Renal cortical epithelial cell (primary cell): Measurements from ENCODE around the gene GPC3. TPM values are rescaled to one million over a fixed set of nuclear protein-coding genes. Genes with fewer than 3 reads are reported as not detected.
"Not testable (repeated sequence)": the region's sequence is repeated elsewhere in the genome, so short reads cannot be mapped to it uniquely, and the experiment has no call there.

Experiments
- DNase-seq: peaks from one replicate; pipeline ENCODE4 v3.0.0-alpha.2; 2011; ENCODE audit warnings: low read depth
- total RNA-seq: library from RNA; depleted of rRNA; stranded (reverse); fragments of >200 nt; gene quantifications from 2 replicates; pipeline ENCODE4 v1.2.3, GENCODE V29; 2014

The GPC3 gene
- total RNA-seq, 1 donor from 2014 or later = 1.8 TPM

DNA sequence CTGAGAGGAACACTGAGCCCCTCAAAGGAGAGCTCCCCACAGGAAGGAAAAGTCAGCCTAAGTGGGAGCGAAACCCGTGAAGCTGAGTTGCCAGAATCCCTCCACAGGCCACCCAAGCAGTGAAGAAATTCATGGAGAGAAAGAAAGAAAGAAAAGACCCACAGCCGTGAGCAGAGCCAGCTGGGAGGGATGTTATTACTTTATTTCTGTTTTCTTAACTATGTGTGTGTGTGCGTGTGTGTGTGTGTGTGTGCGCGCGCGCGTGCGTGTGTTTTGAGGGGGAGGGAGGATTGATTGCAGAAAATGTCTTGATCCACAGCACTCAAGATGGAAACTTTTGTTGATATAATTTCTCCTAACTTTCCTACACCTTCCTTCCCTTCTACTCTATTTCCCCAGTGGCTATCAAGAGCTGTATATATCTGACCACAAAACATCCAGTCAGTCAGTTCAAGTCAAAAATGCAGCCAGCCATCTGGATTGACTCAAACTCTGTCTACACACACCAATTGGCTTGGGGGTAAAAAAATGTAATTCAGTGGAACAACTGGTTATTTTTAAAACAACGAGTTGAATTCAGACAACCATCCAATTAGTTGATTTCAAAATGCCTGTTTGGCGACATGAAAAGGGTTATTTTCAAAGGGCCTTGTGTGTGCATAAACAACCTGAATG, 13.8 kb upstream of the GPC3 start:
- DNase-seq = no peak

DNA sequence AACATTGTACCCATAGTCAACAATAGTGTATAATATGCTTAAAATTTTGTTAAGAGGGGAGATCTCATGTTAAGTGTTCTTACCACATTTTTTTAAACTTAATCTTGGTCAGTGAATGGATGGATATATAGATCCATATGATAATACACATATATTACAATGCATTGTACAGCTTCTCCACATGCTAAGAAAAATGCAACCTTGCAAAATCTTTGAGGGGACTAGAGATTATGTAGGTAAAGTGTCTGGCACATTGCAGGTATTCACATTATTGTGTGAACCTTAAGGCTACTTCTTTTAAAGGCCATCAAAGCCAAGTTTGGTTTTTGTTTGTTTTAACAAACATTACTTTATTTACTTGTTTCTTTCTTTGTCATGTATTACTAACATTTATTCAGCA, 10.4 kb upstream of the GPC3 start:
- no peak for DNase-seq

DNA sequence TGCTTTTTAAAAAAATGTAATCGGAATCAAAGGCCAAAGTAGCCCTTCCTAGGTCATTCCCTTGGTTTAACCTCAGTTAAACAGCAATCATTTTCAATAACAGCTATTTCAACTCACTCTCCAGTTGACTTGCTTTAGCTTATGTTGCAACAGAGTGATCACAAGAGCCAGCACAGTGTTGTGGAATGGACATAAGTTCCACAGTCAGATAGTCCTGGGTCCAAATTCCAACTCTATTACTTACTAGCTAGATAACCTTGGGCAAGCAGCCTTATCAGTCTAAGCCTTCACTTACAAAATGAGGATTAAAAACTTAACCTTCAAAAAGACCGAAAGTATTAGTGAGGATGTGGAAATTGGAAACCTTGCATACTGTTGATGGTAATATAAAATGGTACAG, 9.2 kb upstream of the GPC3 start:
- peak; percentile 13 for DNase-seq

DNA sequence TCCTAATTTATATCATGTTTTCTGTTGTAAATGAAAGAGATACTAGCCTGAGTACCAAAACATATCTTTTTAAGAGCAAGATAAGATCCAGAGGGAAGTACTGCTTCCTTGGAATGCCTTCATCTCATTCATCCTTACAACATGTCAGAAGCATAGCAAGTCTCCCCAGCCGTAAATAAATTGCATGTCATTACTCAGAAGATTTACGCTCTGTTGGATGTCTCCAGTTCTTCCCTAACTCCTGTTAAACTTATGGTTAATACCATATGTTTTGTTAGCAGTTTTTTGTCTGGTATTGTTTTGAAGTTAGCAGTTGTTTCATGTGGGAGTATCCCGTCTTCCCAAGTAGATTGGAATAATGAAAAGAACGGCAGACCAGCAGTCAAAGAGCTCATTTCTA, 7.5 kb upstream of the GPC3 start:
- DNase-seq = no peak

DNA sequence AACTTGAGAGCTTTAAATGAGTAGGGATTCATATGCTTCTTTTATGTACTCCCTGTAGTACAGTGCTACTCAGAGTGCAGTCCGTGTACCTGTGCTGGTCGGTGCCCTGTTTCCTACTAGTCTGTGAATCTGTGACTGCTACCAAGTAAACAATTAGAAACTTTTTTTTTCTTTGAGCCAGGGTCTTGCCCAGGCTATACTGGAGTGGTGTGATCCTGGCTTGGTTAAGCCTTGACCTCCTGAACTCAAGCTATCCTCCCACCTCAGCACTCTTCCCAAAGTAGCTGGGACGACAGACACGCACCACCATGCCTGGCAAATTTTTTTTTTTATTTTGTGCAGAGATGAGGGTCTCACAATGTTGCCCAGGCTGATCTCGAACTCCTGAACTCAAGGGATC, 6.4 kb upstream of the GPC3 start:
- DNase-seq = no peak

DNA sequence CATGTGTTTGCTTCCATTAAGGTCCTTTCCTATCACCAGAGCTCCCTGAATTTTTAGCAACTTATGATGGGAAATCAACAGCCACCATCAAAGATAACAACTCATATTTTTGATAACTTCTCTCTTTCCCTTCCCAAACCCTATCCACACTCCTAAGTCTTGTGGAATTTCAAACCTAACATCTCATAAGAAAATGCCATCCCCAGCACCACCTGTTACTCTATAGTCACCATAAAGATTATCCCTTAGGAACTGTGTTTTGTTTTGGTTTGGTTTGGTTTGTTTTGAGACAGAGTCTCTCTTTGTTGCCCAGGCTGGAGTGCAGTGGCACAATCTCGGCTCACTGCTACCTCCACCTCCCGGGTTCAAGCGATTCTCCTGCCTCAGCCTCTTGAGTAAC, 5.7 kb upstream of the GPC3 start:
- DNase-seq = not testable (repeated sequence)

DNA sequence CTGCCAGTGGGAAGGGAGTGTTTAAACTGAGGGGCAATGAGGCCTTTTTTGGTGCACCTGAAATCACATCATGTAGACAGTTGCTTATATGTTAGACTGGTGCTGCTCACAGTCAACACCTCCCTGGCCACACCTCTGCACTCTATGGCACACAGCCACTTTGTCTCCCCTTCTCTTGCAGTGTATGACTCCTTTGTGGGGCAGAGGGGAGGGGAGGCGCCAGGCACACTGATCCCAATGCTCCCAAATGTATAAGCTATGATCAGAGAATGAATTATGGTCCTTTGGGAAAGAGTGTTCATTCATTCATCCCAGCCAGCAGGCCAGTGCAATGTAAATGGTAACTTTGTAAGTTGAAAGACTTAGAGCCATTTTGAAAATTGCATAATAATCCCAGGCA, 4.6 kb upstream of the GPC3 start:
- no peak for DNase-seq

DNA sequence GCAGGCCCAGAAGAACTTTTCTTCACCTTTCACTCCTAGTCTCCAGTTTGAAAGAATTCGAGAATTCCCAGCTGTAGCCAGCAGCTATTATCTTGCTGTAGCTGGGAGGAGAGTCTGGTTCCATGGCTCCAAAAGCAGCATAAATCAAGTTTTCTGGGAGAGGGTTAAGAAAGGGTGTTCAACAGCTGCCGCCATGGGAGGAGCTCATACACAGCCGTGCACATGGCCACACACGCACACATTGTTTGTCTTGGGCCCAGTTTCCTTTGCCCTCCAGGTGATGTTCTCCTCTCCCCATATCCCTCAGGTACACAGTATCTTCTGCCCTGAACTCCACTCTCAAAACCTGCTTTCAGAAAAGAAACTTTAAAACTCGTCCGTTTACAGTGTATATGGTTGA, 4.1 kb upstream of the GPC3 start:
- no peak for DNase-seq

DNA sequence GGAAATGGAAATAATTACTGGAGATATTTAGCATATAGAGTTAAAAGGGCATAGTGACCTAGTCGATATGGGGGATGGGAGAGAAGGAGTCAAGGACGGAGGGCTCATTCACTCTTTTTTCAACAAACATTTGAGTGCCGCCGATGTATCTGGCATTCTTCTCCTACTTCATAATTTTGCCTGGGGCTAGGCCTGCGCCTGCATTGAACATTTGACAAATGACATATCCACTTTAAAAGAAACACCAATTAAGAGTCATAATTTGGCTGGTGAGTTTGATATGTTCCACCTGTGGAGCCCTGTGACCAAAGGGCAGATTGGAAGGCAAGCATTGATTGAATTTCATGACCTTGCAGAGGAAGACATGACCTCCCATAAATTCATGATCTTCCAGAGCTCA, 2.6 kb upstream of the GPC3 start:
- no peak for DNase-seq

DNA sequence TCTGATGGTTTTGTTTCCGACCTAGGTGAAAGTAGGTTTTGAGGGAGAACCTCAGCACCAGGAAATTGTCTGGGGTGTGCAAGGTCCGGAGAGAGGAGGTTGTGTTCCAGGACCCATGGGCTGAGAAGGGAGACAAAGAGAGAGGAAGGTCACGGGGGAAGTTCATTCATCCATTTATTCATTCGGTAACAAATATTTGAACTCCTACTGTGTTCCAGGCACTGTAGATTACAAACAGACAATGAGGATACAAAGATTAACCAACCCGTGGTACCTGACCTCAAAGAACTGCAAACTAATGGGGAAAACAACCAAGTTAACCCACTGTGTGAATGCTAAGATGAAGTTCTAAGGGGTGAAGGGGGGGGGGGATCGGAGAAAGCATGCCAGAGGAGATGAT, 1.8 kb upstream of the GPC3 start:
- DNase-seq = no peak

DNA sequence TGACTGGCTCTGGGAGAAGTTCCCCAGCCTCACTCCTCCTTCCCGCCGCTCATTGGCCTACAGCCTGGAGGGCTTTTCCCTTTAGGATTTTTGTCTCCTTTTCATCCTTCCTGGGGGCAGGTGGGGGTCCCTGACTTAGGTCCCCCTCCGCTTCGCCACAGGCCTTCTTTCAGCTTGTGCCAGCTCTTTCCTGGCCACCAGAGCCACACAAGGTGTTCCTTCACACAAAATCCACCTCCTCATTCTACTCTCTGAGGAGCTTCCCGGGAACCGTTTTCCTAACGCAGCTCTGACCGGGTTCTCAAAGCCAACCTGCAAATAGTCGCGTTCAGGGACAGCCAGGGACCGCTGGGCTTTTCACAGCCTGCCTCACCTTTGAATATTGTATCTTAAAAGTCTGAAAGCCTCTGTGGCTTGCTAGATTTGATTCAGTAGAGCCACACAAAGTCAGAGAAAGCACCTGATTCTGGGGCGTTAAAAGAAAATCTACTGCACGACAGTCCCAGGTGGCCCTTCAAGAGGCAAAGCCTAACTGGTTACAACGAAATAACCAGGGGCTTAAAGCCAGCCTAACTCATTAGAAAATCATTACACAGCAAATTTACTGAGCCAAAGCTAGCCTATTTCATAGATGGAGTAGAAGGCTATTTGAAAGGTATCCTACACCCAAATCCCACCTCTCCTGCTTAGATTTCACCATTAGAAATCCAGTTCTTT, 731 bp upstream of the GPC3 start:
- no peak for DNase-seq

DNA sequence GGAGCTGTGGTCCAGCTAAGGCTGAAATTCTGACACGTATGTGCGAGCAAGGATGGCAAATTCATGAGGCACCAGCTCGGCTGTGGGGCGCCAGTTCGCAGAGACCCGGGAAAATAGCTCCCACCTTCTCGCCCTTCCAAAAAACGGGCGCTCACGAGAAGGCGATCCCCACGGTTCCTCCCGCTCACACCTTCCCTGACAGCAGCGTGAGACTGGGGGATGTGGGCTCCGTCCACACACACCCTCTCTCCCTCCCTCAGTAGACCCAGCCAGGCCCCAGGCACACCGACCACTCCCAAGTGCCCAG, 584 bp downstream of the GPC3 start:
- DNase-seq = no peak

DNA sequence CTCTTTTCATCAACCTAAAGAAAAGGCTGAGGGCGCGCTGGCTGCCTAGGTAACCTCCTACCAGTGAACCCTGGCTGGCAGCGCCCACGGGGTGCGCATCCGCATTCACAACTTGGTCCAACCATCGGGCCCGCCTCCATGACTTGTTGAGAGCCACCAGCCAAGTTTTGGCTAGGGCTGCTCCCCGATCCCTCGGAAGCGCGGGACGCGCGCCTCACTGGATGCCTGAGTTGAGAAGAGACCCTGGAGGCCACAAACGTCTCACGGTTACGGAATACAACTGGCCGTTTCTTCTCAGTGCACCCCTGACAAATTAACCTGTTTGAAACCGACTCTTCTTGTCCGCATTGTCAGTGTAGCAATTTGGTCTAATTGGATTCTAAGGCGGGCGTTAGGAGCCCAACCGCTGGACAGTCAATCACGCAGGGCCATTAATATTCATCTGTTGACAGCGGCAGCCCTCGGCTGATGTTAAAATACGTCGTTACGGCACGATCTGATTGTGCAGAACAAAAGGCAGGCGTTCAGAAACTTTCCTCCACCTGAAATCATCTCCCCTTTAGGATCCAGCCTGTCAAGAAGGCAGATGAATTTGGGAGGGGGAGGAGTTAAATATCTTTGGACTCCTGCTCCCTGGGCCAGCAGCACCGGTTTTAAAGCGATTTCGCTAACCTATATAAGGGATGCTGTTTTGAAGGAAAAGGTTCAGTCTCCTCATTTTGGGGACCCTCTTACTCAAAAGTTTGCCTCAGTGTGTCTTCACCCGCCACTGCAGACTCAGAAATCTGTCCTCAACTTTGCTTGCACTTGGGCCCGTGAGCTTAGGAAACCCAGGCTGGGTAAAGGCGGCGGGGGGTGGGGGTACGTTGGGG, 1.2 kb downstream of the GPC3 start:
- DNase-seq = no peak

DNA sequence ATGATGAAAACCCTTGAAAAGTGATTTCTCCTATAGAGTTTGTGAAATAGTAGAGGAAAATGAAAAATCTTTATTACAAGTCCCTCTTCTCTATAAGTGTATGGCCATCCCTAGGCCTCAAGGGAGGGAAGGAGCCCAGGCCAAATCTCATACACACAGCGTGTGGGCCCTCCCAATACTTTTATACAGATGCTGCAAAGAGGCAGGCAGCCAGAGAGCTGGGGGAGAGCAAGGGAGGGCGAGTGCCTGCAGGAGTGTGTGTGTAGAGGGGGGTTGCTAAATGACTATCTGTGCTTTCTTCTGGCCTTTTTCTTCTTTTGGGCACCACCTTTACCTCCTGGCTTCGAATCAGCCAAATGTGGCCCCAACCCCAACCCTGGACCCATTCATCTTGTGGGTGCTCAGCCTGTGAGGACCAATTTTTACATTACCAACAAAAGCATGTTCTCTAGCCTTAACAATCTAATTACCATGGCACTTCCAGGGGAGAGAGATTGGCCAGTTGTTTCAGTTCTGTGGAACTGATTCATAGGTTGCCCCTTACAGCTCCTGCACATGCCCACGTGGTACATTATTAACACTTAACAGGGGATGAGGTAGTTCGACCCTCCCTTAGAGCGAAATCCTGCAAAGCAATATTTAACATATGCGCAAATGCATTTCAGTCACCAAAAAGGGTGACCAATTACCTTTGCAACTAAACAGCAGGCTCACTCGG, 2.0 kb downstream of the GPC3 start:
- DNase-seq = no peak

DNA sequence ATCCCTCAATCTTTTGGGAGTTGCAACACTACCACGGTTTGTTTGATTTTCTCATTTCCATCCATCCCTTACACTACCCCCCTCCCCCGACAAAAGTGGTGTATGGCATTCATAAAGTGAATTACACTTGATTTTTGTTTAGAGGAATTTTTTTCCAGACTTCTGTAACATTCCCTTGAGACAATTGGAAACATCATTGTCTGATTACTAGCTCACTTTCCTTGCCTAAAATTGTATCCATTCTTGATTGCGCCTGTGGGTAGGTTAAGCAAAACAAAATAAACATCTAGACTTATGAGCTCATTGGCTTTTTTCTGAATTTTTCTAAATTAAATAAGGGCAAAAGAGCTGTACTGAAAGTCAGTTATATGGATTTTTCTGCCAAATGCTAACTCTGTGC, 3.5 kb downstream of the GPC3 start:
- DNase-seq = no peak

DNA sequence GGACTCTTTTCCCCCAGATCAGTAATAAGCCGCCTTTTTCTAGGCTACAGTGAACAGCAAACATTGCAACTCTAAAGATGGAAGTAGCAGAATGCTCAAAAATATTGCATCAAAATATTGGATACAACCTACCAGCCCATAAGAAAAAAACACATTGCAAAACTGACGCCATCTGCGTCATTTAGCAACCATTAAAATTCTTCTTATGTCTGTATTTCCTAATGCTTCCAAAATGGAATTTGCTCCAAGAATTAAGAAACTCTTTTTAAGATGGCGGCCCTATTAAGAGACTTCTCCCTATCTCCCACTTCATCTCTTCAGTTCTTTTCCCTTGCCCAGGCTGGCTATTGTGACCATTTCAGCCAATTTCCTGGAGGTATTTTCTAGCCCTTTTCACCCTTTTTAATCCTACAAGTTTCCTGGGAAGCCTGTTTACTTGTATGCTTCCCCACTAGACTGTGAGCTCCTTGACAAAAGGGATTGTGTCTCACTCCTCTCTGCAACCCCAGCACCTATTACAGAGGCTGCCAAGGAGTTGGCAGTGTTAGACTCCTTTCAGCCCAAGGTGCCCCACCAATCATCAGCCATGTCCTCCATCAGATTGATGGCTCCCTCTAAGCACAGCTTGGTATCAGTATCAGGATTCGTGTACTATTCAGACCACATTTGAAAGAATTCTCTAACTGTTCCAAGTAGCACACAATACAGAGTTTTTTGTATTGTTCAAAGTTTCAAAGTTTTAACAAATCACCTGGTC, 4.4 kb downstream of the GPC3 start:
- DNase-seq = no peak

DNA sequence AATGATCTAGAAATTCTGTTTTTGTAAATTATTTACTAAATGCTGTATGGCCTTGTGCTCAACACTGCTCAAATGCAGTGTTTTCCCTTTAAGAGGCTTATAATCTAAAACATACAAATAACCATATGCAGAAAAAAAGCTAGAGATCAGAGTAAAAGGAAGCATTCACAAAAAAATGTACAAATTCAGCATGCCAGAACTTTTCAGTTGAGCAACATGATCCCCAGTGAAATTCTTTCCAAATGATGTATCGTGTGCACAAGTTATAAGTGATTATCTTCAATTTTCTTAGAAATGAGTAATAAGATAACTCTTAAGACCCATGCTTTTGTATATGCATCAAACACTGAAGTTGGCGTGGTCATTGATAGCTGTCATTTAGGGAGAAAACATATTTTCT, 5.0 kb downstream of the GPC3 start:
- DNase-seq = no peak

DNA sequence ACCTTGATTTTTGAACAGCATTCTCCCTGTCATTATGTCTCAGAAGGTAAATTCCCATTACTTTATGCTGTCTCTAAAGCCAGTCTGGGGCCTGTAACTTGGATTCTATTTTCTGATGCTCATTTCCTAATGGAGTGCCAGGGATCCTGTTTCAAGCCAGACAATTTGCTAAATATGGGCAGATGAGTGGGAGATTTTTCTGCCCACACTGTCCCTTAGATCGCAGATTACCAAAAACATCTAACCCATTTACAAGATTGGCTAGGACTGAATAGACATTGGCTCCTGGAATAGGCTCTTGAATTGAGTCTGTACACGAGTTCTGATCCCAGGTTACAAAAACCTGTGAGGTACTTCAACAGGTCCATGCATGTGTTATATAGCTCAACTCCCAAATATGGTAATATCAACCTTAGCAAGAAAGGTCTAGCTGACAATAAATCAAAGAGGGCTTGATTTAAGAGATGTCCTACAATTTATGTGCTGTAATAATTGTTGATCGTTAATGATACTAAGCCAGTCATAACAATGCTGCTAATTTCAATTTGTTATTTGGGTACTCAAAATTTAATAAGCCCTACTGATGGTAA, 5.7 kb downstream of the GPC3 start:
- DNase-seq = no peak

DNA sequence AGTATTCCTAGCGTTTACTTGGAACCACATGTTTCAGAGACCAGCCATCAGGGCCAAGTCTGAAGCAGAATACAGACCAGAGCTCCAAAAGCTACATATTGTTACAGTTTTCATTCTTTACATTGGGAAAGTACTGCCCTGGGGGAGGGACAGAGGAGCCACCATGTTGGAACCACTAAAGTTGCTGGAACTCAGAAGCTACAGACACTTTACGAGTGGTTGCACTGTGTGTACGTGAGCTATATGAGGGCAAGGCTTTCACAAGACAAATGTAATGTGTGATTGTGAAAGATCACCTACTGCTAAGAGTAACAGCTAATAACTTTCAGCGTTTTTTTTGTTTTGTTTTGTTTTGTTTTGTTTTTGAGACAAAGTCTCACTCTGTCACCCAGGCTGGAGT, 11.7 kb downstream of the GPC3 start:
- DNase-seq = no peak

DNA sequence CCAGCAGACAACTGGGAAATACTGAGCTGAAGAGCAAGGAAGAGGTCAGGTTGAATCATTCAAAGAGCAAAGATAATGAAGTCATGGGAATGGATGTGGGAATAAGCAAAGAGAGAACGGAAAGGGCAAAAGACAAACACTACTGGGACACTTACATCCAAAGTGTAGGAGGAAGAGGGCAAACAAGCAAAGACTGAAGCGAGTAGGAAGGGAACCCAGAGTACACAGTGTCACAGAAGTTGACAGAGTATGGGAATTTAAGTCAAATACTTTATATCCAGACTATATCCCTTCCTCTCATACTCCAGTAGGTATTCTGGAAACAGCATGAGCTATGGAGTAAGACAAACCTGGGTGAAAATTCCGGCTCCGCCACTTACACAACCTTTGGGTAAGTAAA, 12.5 kb downstream of the GPC3 start:
- no peak for DNase-seq

DNA sequence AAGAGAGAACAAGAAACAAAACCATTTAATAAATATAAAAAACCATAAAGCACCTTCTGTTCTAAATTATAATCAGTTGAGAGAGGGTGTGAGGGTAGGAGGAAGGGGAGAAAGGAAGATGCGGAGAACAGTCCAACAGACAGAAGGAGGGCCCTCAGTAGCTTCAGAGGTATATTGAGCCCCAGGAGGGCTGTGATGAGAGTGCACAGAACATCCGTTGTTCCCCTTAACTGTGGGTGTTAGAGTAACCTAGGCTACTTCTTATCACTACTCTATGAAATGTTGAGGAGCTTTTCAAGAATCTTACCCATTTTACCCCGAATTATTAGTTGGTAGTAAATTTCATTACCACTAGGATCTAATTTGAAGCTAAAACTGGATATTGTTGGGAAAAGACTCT, 13.8 kb downstream of the GPC3 start:
- DNase-seq = no peak
